Neural cell (in vitro differentiated cells): ENCODE results near the gene TMEM123. TPM values are rescaled to one million over a fixed set of nuclear protein-coding genes. Genes with fewer than 3 reads are reported as not detected.

ENCODE experiments used
- H2AFZ ChIP-seq: fragments of 200-600, 300-800 bp; sonication (generic), shearing (Covaris generic); 2 replicates; pipeline ENCODE4 v1.6.0; 2014; ENCODE audit warnings: low read depth, mild to moderate bottlenecking, antibody characterized with exemption, low read length, moderate library complexity
- H3F3A ChIP-seq: fragments of 200-600 bp; shearing (Covaris generic); 2 replicates; pipeline ENCODE4 v1.6.1; 2016; ENCODE audit warnings: mild to moderate bottlenecking, moderate library complexity, mixed read lengths, antibody characterized with exemption, low read length; ENCODE audit not compliant: insufficient read depth, poor library complexity, severe bottlenecking
- H3K27ac ChIP-seq: fragments of 200-600, 300-800 bp; sonication (generic), shearing (Covaris generic); 2 replicates; pipeline ENCODE4 v1.5.1; 2014; ENCODE audit warnings: mild to moderate bottlenecking, low read length, moderate library complexity
- H3K27me3 ChIP-seq: fragments of 300-800, 200-600 bp; sonication (generic), shearing (Covaris generic); 2 replicates; pipeline ENCODE4 v1.6.0; 2014; ENCODE audit warnings: mild to moderate bottlenecking, low read depth, low read length, moderate library complexity; ENCODE audit not compliant: insufficient read depth
- H3K36me3 ChIP-seq: fragments of 300-800, 200-600 bp; sonication (generic), shearing (Covaris generic); 2 replicates; pipeline ENCODE4 v1.5.1; 2014; ENCODE audit warnings: mild to moderate bottlenecking, antibody characterized with exemption, low read length, moderate library complexity; ENCODE audit not compliant: insufficient read depth
- H3K4me2 ChIP-seq: fragments of 300-800, 200-600 bp; sonication (generic), shearing (Covaris generic); 2 replicates; pipeline ENCODE4 v1.6.0; 2014; ENCODE audit warnings: mild to moderate bottlenecking, low read length
- H3K4me3 ChIP-seq: fragments of 300-800, 200-600 bp; sonication (generic), shearing (Covaris generic); 2 replicates; pipeline ENCODE4 v1.5.1; 2014; ENCODE audit warnings: mild to moderate bottlenecking, low read length, moderate library complexity
- H3K79me2 ChIP-seq: fragments of 200-600 bp; shearing (Covaris generic); replicated peaks from 2 replicates; pipeline ENCODE4 v1.6.0; 2014; ENCODE audit warnings: mild to moderate bottlenecking, low read length, moderate library complexity; ENCODE audit not compliant: insufficient read depth
- H3K9ac ChIP-seq: fragments of 300-800, 200-600 bp; sonication (generic), shearing (Covaris generic); 2 replicates; pipeline ENCODE4 v1.6.1; 2016; ENCODE audit warnings: mild to moderate bottlenecking, low read length, mixed read lengths
- H3K9me2 ChIP-seq: fragments of 200-600 bp; shearing (Covaris generic); 2 replicates; pipeline ENCODE4 v1.6.1; 2016; ENCODE audit warnings: mild to moderate bottlenecking, low read length, mixed read lengths; ENCODE audit not compliant: insufficient read depth
- H3K9me3 ChIP-seq: fragments of 200-600, 300-800 bp; sonication (generic), shearing (Covaris generic); 2 replicates; pipeline ENCODE4 v1.6.1; 2016; ENCODE audit warnings: mild to moderate bottlenecking, mixed run types, low read length, moderate library complexity, mixed read lengths
- H4K20me1 ChIP-seq: fragments of 200-600 bp; shearing (Covaris generic); 2 replicates; pipeline ENCODE4 v1.6.1; 2016; ENCODE audit warnings: mild to moderate bottlenecking, mixed run types; ENCODE audit not compliant: insufficient read depth
- EP300 ChIP-seq: fragments of 450-650 bp; conservative IDR thresholded peaks from 2 replicates; pipeline ENCODE4 v1.6.1; 2014; ENCODE audit warnings: antibody characterized with exemption, mild to moderate bottlenecking, moderate library complexity; ENCODE audit not compliant: poor library complexity, severe bottlenecking
- EZH2 ChIP-seq: fragments of 200-600, 300-800 bp; shearing (Covaris generic), sonication (generic); IDR thresholded peaks from 2 replicates; pipeline ENCODE4 v1.6.1; 2014; ENCODE audit warnings: antibody characterized with exemption, low read length, borderline replicate concordance, mild to moderate bottlenecking; ENCODE audit not compliant: insufficient read depth, poor library complexity, severe bottlenecking
- MXI1 ChIP-seq: fragments of 450-650 bp; conservative IDR thresholded peaks from 2 replicates; pipeline ENCODE4 v1.6.1; 2014; ENCODE audit warnings: antibody characterized with exemption, mild to moderate bottlenecking; ENCODE audit not compliant: poor library complexity, severe bottlenecking
- POLR2AphosphoS5 ChIP-seq: IDR thresholded peaks from 2 replicates; pipeline ENCODE4 v1.6.1; 2012
- RAD21 ChIP-seq: fragments of 450-650 bp; conservative IDR thresholded peaks from 2 replicates; pipeline ENCODE4 v1.6.1; 2014; ENCODE audit warnings: antibody characterized with exemption, mild to moderate bottlenecking, moderate library complexity
- SMC3 ChIP-seq: fragments of 450-650 bp; conservative IDR thresholded peaks from 2 replicates; pipeline ENCODE4 v1.6.1; 2014; ENCODE audit warnings: antibody characterized with exemption, mild to moderate bottlenecking, moderate library complexity; ENCODE audit not compliant: poor library complexity
- TAF1 ChIP-seq: IDR thresholded peaks from 2 replicates; pipeline ENCODE4 v1.6.1; 2012; ENCODE audit warnings: low read depth
- polyA plus RNA-seq: library from polyadenylated mRNA; depleted of rRNA; stranded (reverse); fragments of >200 nt; gene quantifications from 2 replicates; pipeline ENCODE4 v1.2.3, GENCODE V29; 2014
- TF ChIP-seq, protein P1 (sequence below): fragments of 450-650 bp; IDR thresholded peaks from 2 replicates; pipeline ENCODE4 v1.5.1; 2014; ENCODE audit warnings: antibody characterized with exemption, mild to moderate bottlenecking, moderate library complexity; ENCODE audit not compliant: poor library complexity, severe bottlenecking
- TF ChIP-seq, protein P2 (sequence below): IDR thresholded peaks from 2 replicates; pipeline ENCODE4 v1.6.1; 2012; ENCODE audit warnings: borderline replicate concordance

The TMEM123 gene
- polyA plus RNA-seq, 1 donor from 2014 or later, result 7.7 TPM

DNA sequence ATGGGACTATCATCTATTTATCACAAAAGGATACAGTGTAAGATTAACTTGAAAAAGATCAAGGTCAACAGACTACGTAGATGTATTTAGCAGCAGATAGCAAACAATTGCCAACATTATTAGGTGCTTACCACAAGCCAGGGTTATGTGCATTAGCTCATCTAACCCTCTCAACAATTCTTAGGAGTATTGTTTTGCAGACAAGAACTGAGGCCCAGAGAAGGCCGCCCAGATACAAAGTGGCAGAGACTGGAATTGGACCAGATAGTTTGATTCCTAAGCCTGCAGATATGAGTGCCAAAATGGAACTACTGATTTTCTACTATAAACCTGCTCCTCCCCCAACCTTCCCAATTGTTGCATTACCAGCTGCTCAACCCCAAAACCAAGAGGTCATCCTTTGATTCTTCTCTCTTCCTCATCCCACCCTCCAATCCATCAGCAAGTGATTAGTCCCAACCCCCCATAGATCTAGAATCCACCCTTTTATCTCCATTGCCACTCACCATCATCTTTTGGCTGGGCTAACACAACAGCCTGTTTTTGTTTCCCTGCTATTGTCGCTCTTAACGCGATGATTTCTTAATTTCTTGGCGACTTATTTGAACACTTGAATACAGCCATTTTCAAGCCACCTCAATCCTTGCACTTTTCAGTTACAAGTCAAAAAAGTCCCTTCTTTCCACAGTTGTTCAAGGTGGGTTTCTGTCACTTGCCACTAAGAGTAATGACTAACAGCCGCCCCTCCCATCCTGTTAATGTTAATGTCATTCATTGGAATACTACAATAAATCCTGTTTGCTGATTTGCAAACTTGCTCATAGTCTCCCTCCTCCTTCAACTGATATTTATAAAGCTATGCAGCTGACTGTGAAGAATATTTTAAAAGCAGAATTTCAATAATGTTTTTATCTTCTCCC is 2.7 kb downstream of the TMEM123 start:
- no peaks in the 10 kb centered on the region for H4K20me1 ChIP-seq
- no peaks in the 10 kb centered on the region for H3F3A ChIP-seq
- no peak overlapping the region for H3K9ac ChIP-seq
- H3K4me3 ChIP-seq, result no peak overlapping the region
- no peak overlapping the region for H2AFZ ChIP-seq
- peaks cover 8% of the 10 kb centered on the region for H3K27me3 ChIP-seq
- H3K9me2 ChIP-seq, result no peaks in the 10 kb centered on the region
- no peak for TF ChIP-seq POLR2AphosphoS5
- TF ChIP-seq, protein P1, sequence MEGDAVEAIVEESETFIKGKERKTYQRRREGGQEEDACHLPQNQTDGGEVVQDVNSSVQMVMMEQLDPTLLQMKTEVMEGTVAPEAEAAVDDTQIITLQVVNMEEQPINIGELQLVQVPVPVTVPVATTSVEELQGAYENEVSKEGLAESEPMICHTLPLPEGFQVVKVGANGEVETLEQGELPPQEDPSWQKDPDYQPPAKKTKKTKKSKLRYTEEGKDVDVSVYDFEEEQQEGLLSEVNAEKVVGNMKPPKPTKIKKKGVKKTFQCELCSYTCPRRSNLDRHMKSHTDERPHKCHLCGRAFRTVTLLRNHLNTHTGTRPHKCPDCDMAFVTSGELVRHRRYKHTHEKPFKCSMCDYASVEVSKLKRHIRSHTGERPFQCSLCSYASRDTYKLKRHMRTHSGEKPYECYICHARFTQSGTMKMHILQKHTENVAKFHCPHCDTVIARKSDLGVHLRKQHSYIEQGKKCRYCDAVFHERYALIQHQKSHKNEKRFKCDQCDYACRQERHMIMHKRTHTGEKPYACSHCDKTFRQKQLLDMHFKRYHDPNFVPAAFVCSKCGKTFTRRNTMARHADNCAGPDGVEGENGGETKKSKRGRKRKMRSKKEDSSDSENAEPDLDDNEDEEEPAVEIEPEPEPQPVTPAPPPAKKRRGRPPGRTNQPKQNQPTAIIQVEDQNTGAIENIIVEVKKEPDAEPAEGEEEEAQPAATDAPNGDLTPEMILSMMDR, result no peak
- H3K27ac ChIP-seq, result no peak overlapping the region
- no peak overlapping the region for H3K4me2 ChIP-seq
- H3K9me3 ChIP-seq, result no peaks in the 10 kb centered on the region
- H3K36me3 ChIP-seq, result no peaks in the 10 kb centered on the region
- H3K79me2 ChIP-seq, result peaks cover 35% of the 10 kb centered on the region

DNA sequence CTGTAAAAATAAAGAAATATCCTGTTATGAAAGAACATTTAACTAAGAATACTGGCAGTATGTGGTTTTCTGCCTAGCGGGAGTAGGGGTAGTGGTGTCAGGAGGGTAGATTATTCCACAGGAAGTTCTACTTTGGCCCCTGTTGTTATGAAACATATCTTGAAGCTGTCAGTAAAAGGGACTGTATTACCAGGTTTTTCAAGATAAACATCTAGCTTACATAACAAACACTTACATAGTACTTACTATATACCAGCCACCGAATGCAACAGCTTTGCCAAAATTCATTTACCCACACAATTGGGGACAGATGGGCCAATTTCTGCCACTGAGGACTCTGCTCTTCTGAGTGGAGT is 3.7 kb downstream of the TMEM123 start:
- Histone ChIP-seq H3K9ac (no peak overlapping the region), H4K20me1 (no peaks in the 10 kb centered on the region), H3K36me3 (no peaks in the 10 kb centered on the region), H3K9me3 (no peaks in the 10 kb centered on the region), H3K9me2 (no peaks in the 10 kb centered on the region), H3F3A (no peaks in the 10 kb centered on the region), H3K27me3 (peaks cover 8% of the 10 kb centered on the region), H2AFZ (no peak overlapping the region), H3K79me2 (peaks cover 35% of the 10 kb centered on the region), H3K27ac (no peak overlapping the region), H3K4me2 (no peak overlapping the region), H3K4me3 (no peak overlapping the region)
- TF ChIP-seq, protein P1, result no peak
- TF ChIP-seq EP300 (no peak), RAD21 (no peak), SMC3 (no peak), MXI1 (no peak), POLR2AphosphoS5 (no peak), EZH2 (no peak), TAF1 (no peak)
- TF ChIP-seq, protein P2, sequence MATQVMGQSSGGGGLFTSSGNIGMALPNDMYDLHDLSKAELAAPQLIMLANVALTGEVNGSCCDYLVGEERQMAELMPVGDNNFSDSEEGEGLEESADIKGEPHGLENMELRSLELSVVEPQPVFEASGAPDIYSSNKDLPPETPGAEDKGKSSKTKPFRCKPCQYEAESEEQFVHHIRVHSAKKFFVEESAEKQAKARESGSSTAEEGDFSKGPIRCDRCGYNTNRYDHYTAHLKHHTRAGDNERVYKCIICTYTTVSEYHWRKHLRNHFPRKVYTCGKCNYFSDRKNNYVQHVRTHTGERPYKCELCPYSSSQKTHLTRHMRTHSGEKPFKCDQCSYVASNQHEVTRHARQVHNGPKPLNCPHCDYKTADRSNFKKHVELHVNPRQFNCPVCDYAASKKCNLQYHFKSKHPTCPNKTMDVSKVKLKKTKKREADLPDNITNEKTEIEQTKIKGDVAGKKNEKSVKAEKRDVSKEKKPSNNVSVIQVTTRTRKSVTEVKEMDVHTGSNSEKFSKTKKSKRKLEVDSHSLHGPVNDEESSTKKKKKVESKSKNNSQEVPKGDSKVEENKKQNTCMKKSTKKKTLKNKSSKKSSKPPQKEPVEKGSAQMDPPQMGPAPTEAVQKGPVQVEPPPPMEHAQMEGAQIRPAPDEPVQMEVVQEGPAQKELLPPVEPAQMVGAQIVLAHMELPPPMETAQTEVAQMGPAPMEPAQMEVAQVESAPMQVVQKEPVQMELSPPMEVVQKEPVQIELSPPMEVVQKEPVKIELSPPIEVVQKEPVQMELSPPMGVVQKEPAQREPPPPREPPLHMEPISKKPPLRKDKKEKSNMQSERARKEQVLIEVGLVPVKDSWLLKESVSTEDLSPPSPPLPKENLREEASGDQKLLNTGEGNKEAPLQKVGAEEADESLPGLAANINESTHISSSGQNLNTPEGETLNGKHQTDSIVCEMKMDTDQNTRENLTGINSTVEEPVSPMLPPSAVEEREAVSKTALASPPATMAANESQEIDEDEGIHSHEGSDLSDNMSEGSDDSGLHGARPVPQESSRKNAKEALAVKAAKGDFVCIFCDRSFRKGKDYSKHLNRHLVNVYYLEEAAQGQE, result no peak
